ENCODE measurements around the gene ROPN1L.

DNA sequence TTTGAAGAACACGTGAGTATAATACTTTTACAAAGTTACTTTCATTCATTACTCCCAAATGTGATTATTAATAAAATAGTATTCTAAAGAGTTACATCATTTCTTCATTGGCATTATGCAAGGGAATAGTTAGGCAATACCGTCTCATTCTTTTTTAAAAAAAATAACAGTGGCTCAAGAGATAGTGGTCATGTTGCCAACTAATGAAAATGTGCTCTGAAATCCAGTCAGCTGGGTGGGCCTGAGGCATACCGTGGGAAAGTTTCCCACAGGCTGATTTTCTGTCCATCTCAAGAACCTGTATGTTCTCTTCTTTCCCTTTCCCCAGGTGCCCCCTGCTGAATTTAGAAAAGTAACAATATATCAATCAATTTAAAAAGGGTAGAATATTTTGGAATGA, 40.8 kb upstream of the ROPN1L start:
- TF ChIP-seq POLR2A (IDR thresholded peaks at IDR 0.05; ENCODE audit: low read depth, low read length) (no peak), POLR2AphosphoS5 (IDR thresholded peaks at IDR 0.05; ENCODE audit: low read depth, low read length) (no peak), POU2F2 (IDR thresholded peaks at IDR 0.05; ENCODE audit: low read depth, low read length) (no peak), TAF1 (IDR thresholded peaks at IDR 0.05; ENCODE audit: low read depth, low read length) (no peak), SPI1 (IDR thresholded peaks at IDR 0.05; ENCODE audit: low read depth, low read length) (no peak), PAX5 (IDR thresholded peaks at IDR 0.05; ENCODE audit: insufficient read depth, low read length, severe bottlenecking) (no peak)
